GM21717 (cell line): ENCODE data around the gene INPP5D.
"Not testable (repeated sequence)": the region's sequence is repeated elsewhere in the genome, so short reads cannot be mapped to it uniquely, and the experiment has no call there.

ENCODE experiments used
- ATAC-seq: cut with Tn5 transposase; IDR thresholded peaks from one replicate; pipeline ENCODE4 v1.9.1; 2021; ENCODE audit warnings: mild to moderate bottlenecking, moderate library complexity; ENCODE audit not compliant: unreplicated experiment

Gene INPP5D

GRCh38 chr2:233200790-233201189 is 140.6 kb downstream of the INPP5D start:
- not testable (repeated sequence) for ATAC-seq

DNA sequence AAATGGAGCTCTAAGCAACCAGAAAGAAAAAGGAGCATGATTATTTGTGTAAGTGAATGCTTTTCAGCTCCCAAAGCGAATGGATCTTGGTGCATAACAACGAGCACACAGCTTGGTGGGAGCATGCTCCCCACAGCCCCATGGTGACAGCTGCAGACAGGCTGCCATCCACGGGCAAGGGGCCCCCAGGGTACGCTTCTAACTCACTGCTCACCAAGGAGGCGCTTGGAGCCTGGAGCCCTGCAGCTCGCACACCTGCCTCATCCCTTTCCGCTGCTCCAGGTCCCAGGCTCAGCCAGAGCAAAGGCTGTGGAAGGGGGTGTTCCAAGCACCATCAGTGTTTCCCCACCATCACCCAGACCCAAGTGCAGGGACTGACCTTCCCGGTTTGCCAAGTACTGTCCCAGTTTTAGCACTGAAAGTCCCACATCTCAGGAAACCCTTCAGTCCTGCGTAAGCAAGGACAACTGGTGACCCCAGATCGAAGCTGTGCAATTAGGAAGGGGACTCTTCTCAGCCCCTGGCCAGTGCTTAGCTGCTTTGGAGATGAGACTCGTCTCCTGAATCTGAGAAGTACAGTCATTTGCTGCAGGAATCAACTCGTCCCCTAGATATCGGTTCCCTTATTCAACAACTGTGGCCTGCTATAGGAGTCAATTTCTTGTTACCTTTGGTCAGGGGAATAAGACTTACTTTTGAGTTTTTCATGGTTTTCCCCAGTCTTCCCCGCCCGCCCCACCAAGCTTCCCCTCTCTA is 141.3 kb downstream of the INPP5D start:
- no peak for ATAC-seq

- no peak for ATAC-seq
Measured at GRCh38 chr2:233202531-233202944, 142.4 kb downstream of the INPP5D start.

DNA sequence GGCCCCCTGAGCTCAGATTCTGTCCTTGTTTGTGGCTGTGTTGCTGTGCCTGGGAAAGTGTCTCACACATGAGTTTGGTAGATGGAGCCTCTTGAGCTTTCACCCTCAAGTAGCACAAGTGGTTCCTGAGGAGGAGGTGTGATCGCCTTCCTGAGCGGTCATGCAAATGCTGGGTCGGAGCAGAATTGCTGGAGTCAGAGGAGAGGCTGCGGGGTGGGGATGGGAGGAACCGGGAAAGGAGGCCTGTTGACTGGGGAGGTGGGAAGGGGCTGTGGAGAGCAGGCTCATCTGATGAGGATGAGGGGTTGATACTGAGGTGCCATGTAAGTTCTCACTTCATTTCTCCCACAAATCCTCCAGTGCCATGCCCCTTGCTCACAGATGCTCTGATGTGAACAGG is 142.9 kb downstream of the INPP5D start:
- ATAC-seq = no peak

DNA sequence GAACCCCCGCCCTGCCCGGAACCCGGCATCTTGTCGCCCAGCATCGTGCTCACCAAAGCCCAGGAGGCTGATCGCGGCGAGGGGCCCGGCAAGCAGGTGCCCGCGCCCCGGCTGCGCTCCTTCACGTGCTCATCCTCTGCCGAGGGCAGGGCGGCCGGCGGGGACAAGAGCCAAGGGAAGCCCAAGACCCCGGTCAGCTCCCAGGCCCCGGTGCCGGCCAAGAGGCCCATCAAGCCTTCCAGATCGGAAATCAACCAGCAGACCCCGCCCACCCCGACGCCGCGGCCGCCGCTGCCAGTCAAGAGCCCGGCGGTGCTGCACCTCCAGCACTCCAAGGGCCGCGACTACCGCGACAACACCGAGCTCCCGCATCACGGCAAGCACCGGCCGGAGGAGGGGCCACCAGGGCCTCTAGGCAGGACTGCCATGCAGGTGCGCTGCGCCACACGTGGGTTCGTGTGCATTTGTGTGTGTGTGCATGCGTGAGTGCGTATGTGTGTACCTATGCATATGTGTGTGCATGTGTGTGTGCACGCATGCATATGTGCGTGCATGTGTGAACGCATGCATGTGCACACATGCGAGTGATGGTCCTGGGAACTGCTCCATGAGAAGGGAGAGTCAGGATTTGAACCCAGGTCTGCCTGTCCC is 144.3 kb downstream of the INPP5D start:
- ATAC-seq = no peak

DNA sequence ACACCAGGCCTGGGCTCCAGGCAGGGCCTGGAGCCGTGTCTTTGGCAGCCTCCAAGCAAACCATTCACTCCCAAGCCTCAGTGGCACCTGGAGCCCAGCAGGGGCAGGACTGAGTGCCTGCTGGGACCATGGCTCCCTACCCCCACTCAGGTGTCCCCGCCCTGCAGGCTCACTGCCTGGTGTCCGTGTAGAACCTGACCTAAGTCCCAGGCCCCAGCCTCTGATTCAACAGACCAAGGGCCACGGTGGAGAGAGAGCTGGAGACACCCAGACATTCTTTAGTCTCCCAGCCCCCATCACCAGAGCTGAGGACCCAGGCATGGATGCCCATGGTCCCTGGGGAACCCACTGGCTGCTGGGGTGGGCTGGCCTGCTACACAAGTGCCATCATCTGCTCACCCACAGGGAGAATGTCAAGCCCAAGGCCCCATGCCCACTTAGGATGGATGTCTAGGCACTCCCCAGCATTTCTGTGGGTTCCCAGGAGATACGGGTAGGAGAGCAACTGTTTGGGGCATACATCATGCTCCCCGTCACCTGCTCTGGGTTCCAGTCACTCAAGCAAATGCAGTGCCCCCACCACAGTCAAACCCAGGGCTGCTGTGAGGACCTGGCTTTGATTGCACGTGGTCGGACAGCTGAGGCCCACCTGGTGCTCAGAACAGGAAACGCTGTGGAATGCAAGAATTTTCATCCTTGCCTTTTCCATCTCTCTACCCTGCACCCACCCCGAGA is 148.4 kb downstream of the INPP5D start:
- ATAC-seq = no peak

DNA sequence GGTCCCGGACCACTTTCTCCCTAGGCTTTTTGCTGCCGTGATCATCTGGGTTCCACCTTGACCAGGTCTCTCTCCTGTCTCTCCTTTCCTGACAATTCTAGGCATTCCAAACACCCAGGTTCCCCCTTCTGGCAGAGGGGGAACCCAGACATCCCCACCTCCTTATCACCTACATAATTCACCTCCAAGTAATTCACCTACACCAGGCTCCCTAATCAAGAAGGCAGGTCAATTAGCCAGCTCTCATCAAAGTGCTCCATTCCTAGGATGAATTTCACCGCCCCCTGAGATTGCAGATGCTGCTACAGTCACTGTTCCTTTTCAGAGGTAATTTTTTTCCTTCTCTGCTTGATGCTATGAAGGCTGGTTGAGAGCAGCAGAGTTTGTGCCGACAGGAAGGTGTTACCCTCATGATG is 149.0 kb downstream of the INPP5D start:
- no peak for ATAC-seq

DNA sequence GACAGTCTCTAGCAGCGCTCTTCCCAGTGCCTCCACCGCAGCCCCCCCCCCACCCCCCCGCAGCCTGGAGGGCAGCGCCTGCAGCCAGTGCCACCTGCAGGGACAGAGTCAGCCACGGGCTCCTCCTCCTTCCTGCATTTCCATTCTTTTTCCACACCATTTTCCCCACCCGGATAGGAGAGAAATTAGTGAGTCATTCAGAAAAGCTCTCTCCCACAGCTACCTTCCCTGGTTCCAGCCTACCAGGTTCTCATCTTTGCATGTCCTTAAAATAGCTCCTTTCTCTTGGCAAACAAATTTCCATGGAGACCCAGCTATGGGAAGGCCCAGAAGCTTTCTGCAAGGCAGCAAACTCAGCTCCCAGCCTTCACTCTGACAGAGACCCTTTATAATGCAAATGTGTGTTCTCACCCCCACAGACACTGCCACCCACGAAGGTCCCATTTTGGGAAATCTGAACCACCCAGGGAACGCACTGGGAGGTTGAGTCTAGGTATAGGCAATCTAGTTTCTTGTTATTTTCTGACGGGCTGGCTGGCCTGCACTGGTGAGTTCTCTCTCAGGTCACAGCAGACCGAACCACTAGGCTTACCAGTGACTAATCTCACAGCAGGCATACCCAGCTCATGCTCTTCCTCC is 149.5 kb downstream of the INPP5D start:
- no peak for ATAC-seq

DNA sequence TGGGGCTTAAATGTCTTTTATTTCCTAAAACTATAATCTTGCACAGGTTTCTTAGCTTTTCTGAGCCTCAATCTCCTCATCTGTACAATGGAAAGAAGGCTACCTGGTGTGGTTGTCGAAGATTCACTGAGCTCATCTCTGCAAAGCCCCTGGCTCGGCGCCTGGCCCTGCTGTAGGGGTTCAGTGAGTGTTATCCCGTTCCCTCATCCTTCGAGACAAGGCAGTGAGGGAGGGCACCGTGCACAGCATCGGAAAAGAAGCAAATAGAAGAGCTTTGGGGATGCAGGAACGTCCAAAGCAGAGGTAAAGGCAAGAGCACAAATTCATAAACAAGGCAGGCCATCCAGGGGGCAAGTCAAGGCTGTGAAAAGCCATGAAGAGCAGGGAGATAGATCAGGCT is 150.1 kb downstream of the INPP5D start:
- no peak for ATAC-seq

GRCh38 chr2:233210843-233211547 is 150.9 kb downstream of the INPP5D start:
- ATAC-seq = no peak

GRCh38 chr2:233211548-233211895 is 151.4 kb downstream of the INPP5D start:
- no peak for ATAC-seq

DNA sequence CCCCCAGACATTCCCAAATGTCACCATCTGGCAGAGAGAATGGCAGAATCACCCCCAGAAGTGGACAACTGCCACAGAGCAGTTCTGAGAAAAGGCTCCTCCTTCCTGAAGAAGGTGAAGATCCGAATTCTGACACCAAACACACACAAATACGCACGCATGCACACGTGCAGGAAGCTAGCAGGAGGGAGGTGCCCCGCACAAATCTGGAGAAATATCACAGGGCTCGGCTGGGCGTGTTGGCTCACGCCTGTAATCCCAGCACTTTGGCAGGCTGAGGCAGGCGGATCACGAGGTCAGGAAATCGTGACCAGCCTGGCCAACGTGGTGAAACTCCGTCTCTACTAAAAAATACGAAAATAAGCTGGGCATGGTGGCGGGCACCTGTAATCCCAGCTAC is 152.9 kb downstream of the INPP5D start:
- ATAC-seq = no peak

DNA sequence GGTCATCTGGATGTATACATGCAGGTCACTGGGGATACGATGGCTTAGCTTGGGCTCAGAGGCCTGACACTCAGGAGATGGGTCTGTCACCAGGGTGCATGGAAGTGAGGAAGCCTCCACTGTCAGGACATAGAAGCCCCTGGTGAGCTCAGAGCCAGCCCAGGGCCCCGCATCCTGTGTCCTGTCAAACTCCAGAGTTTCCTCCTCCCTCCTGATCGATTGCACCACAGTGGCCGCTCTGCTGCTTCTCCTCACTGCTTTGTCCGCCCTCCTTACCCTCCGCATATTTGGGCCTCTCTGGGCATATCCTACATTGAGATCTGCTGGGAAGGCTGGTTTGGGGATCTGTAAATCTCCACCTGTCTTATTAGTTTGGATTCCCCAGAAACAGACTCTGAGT is 153.8 kb downstream of the INPP5D start:
- ATAC-seq = no peak

- no peak for ATAC-seq
Measured at GRCh38 chr2:233217892-233218377, 157.8 kb downstream of the INPP5D start.

- no peak for ATAC-seq
Measured at GRCh38 chr2:233218836-233219235, 158.7 kb downstream of the INPP5D start.

DNA sequence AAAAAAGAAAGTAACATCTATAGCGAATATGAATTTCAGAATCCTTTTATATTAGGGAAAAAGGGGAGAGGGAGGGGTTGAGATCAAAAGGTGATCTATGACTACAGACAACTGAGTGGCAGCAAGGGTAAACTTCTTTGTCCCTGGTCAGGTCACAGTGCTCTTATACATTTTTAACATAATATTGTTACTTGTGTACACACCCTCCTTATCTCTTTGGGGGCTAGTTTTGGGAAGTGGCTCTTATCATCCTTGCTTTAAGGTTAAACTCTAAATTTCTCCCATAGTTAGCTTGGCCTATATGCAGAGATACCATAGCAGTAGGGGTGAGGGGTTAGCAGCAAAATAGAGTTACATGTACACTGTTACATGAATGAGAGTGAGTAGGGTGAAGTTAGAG is 159.7 kb downstream of the INPP5D start:
- ATAC-seq = no peak

DNA sequence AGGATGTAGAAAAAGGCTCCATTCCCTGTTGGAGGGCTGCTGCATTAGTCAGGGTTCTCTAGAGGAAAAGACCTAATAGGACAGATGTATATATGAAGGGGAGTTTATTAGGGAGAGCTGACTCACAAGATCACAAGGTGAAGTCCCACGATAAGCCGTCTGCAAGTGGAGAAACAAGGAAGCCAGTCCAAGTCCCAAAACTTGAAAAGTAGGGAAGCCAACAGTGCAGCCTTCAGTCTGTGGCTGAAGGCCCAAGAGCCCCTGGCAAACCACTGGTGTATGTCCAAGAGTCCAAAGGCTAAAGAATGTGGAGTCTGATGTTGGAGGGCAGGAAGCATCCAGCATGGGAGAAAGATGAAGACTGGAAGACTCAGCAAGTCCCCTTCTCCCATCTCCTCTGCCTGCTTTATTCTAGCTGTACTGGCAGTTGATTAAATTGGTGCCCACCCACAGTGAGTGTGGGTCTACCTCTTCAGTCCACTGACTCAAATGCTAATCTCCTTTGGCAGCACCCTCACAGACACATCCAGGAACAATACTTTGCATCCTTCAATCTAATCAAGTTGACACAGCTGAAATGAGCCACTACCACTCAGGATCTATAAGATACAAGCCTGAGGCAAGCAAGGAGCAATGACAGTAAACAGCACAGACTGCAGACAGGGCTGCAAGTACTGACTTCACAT is 161.4 kb downstream of the INPP5D start:
- ATAC-seq = no peak

GRCh38 chr2:233223059-233223894 is 163.1 kb downstream of the INPP5D start:
- ATAC-seq = peak; percentile 67
